CD4-positive, alpha-beta T cell treated with Interleukin-6 for 4 hours (primary cell): Measurements from ENCODE around the gene EXOC4.
A peak's percentile ranks its signal among the peaks of the same experiment; 100 is the strongest.

ENCODE experiments used
- DNase-seq: peaks from one replicate; pipeline ENCODE4 v3.0.0-alpha.2; 2020; ENCODE audit warnings: mixed read lengths

The EXOC4 gene

GRCh38 chr7:133682364-133683181, 429.7 kb downstream of the EXOC4 start:
- no peak for DNase-seq

GRCh38 chr7:133683182-133683454, 430.2 kb downstream of the EXOC4 start:
- DNase-seq: no peak

GRCh38 chr7:133688483-133689239, 435.8 kb downstream of the EXOC4 start:
- DNase-seq: no peak

GRCh38 chr7:133690740-133691139, 437.9 kb downstream of the EXOC4 start:
- DNase-seq: no peak

- no peak for DNase-seq
These were observed 439.1 kb downstream of the EXOC4 start for GRCh38 chr7:133691727-133692610.

GRCh38 chr7:133693281-133693680, 440.4 kb downstream of the EXOC4 start:
- no peak for DNase-seq

- peak; percentile 3 for DNase-seq
These were observed 443.2 kb downstream of the EXOC4 start for GRCh38 chr7:133696056-133696455.

- DNase-seq: no peak
These were observed 444.7 kb downstream of the EXOC4 start for GRCh38 chr7:133697585-133697984.

GRCh38 chr7:133698127-133698526, 445.2 kb downstream of the EXOC4 start:
- no peak for DNase-seq

- no peak for DNase-seq
These were observed 446.5 kb downstream of the EXOC4 start for GRCh38 chr7:133699386-133699785.

- DNase-seq: no peak
These were observed 449.2 kb downstream of the EXOC4 start for GRCh38 chr7:133702078-133702477.

GRCh38 chr7:133702960-133703359, 450.1 kb downstream of the EXOC4 start:
- no peak for DNase-seq

- no peak for DNase-seq
These were observed 450.7 kb downstream of the EXOC4 start for GRCh38 chr7:133703547-133703946.

- DNase-seq: no peak
These were observed 451.6 kb downstream of the EXOC4 start for GRCh38 chr7:133704453-133704852.

GRCh38 chr7:133705596-133705995, 452.7 kb downstream of the EXOC4 start:
- DNase-seq: no peak

GRCh38 chr7:133706016-133706415, 453.1 kb downstream of the EXOC4 start:
- DNase-seq: no peak

- DNase-seq: no peak
These were observed 456.4 kb downstream of the EXOC4 start for GRCh38 chr7:133709036-133709880.

GRCh38 chr7:133712544-133712943, 459.7 kb downstream of the EXOC4 start:
- no peak for DNase-seq

GRCh38 chr7:133714654-133715053, 461.8 kb downstream of the EXOC4 start:
- no peak for DNase-seq

GRCh38 chr7:133718131-133718530, 465.3 kb downstream of the EXOC4 start:
- no peak for DNase-seq

GRCh38 chr7:133723044-133723443, 470.2 kb downstream of the EXOC4 start:
- DNase-seq: no peak

- no peak for DNase-seq
These were observed 471.3 kb downstream of the EXOC4 start for GRCh38 chr7:133724148-133724547.
